HepG2 (cell line): ENCODE results near the gene EPDR1. TPM values are rescaled to one million over a fixed set of nuclear protein-coding genes. Genes with fewer than 3 reads are reported as not detected.

ENCODE experiments used
- ATAC-seq: fragments of 200-7000 bp; cut with Tn5 transposase; 3 replicates; pipeline ENCODE4 v1.9.1; 2020; ENCODE audit warnings: mild to moderate bottlenecking, moderate library complexity
- BruUV-seq: library from RNA; stranded (reverse); fragments of 400-500 nt; replicated peaks from 2 replicates; lab custom pipeline; 2021; lab: Mats Ljungman, UMichigan
- CTCF ChIA-PET: fragments of 300-600 bp; formaldehyde crosslinking; extraction: SDS; loops from one replicate; lab custom pipeline; 2021; ENCODE audit warnings: low total read pairs, inconsistent platforms, low intra/inter-chr PET ratio; lab: Yijun Ruan, JAX
- POLR2A ChIA-PET: fragments of 350-600 bp; sonication (Branson Sonifier 250); formaldehyde crosslinking; loops from one replicate; lab custom pipeline; 2020; ENCODE audit warnings: antibody characterized with exemption, inconsistent platforms; lab: Yijun Ruan, JAX
- DNase-seq: peaks from one replicate; pipeline ENCODE4 v3.0.0-alpha.2; 2015; ENCODE audit warnings: low spot score
- FAIRE-seq: peaks from 3 replicates; lab custom pipeline; 2011; peaks lifted over from hg19 to GRCh38; lab: Jason Lieb, UNC
- H2AFZ ChIP-seq: one replicate; pipeline ENCODE4 v1.6.1; 2011; ENCODE audit warnings: low read length, inconsistent platforms
- H3K27ac ChIP-seq: fragments of 300-600 bp; 3 replicates; pipeline ENCODE4 v1.8.0; 2011; ENCODE audit warnings: mixed run types, mild to moderate bottlenecking, mixed read lengths, low read length, inconsistent platforms; ENCODE audit not compliant: insufficient read depth; ENCODE audit errors: extremely low read length
- H3K27me3 ChIP-seq, 2 experiments: fragments of 200-600 bp in 1 of 2; 2 replicates in 1 of 2; 3 replicates in 1 of 2; pipeline versions ENCODE4 v1.6.0 to v1.8.0; 2011; ENCODE audit warnings: low read length in 2 of 2, mild to moderate bottlenecking in 2 of 2, moderate library complexity in 2 of 2, inconsistent platforms in 1 of 2; ENCODE audit not compliant: insufficient read depth in 2 of 2, control insufficient read depth in 1 of 2
- H3K36me3 ChIP-seq, 2 experiments: fragments of 200-600 bp in 1 of 2; replicated peaks in 1 of 2; 2 replicates in 1 of 2; 3 replicates in 1 of 2; pipeline versions ENCODE4 v1.5.1 to v1.8.0; 2011; ENCODE audit warnings: low read length in 2 of 2, inconsistent platforms in 1 of 2; ENCODE audit not compliant: insufficient read depth in 2 of 2, control insufficient read depth in 1 of 2
- H3K4me1 ChIP-seq: 2 replicates; pipeline ENCODE4 v1.5.1; 2012; ENCODE audit warnings: low read length, inconsistent platforms; ENCODE audit not compliant: insufficient read depth
- H3K4me2 ChIP-seq: 2 replicates; pipeline ENCODE4 v1.6.0; 2011; ENCODE audit warnings: low read depth, low read length, inconsistent platforms
- H3K4me3 ChIP-seq, 3 experiments: fragments of 200-600 bp in 1 of 3; sonication (generic), shearing (Covaris generic) in 1 of 3; replicated peaks in 1 of 3; 2 replicates each; pipeline ENCODE4 v1.5.1; 2011 to 2016; ENCODE audit warnings: low read length in 3 of 3, inconsistent platforms in 2 of 3, low read depth in 2 of 3, mild to moderate bottlenecking in 2 of 3, control low read depth in 1 of 3, mixed read lengths in 1 of 3; ENCODE audit not compliant: insufficient read depth in 1 of 3
- H3K79me2 ChIP-seq: one replicate; pipeline ENCODE4 v1.6.1; 2011; ENCODE audit warnings: low read length, inconsistent platforms; ENCODE audit not compliant: insufficient read depth
- H3K9ac ChIP-seq: 2 replicates; pipeline ENCODE4 v1.6.0; 2011; ENCODE audit warnings: mild to moderate bottlenecking, low read depth, low read length, inconsistent platforms; ENCODE audit not compliant: insufficient read depth
- H3K9me3 ChIP-seq: 2 replicates; pipeline ENCODE4 v1.5.1; 2012; ENCODE audit warnings: mild to moderate bottlenecking, low read length
- H4K20me1 ChIP-seq: 2 replicates; pipeline ENCODE4 v1.6.0; 2011; ENCODE audit warnings: inconsistent platforms, mild to moderate bottlenecking, low read length, moderate library complexity; ENCODE audit not compliant: insufficient read depth
- ADNP ChIP-seq: sonication (generic); formaldehyde crosslinking; IDR thresholded peaks from 2 replicates; pipeline ENCODE4 v1.4.0; 2020; ENCODE audit warnings: missing genetic modification reagents
- ASH2L ChIP-seq: fragments of 300-600, 200-600 bp; sonication (generic); IDR thresholded peaks from 2 replicates; pipeline ENCODE4 v1.7.0; 2017; ENCODE audit warnings: low read depth, mild to moderate bottlenecking, moderate library complexity, mixed read lengths, low read length; ENCODE audit not compliant: insufficient read length
- CBX2 ChIP-seq, 2 experiments: fragments of 200-600 bp in 1 of 2; sonication (generic); formaldehyde crosslinking in 1 of 2; IDR thresholded peaks; 2 replicates each; pipeline versions ENCODE4 v1.7.0 to v1.8.1; 2018 to 2022; ENCODE audit warnings: low read depth in 2 of 2, low read length in 1 of 2, mild to moderate bottlenecking in 1 of 2, missing genetic modification reagents in 1 of 2
- ETV5 ChIP-seq: IDR thresholded peaks from 2 replicates; pipeline ENCODE4 v1.6.1; 2018; ENCODE audit warnings: missing biosample characterization, missing genetic modification reagents, inconsistent platforms, borderline replicate concordance
- EZH2 ChIP-seq: conservative IDR thresholded peaks from 2 replicates; pipeline ENCODE4 v1.6.1; 2012; ENCODE audit warnings: mild to moderate bottlenecking, low read depth, low read length, moderate library complexity
- KAT2B ChIP-seq: fragments of 150-350 bp; IDR thresholded peaks from 2 replicates; pipeline ENCODE4 v1.6.1; 2014; ENCODE audit warnings: low read depth, low read length, borderline replicate concordance
- NFE2L2 ChIP-seq: fragments of 150-350 bp; IDR thresholded peaks from 2 replicates; pipeline ENCODE4 v1.6.1; 2014; ENCODE audit warnings: low read length
- PAWR ChIP-seq: sonication (generic); formaldehyde crosslinking; IDR thresholded peaks from 2 replicates; pipeline ENCODE4 v1.4.0; 2020; ENCODE audit warnings: missing genetic modification reagents, mild to moderate bottlenecking, borderline replicate concordance
- RCOR2 ChIP-seq: IDR thresholded peaks from 2 replicates; pipeline ENCODE4 v1.6.1; 2016; ENCODE audit warnings: missing biosample characterization, missing genetic modification reagents
- TBX3 ChIP-seq: fragments of 450-650 bp; IDR thresholded peaks from 2 replicates; pipeline ENCODE4 v1.6.1; 2017; ENCODE audit warnings: antibody characterized with exemption, mild to moderate bottlenecking, inconsistent platforms, borderline replicate concordance
- ZNF160 ChIP-seq: sonication (generic); formaldehyde crosslinking; IDR thresholded peaks from 2 replicates; pipeline ENCODE4 v1.8.0; 2022; ENCODE audit warnings: mild to moderate bottlenecking, inconsistent platforms, missing genetic modification reagents
- ZNF225 ChIP-seq: sonication (generic); formaldehyde crosslinking; IDR thresholded peaks from 2 replicates; pipeline ENCODE4 v1.4.0; 2020; ENCODE audit warnings: mild to moderate bottlenecking, missing genetic modification reagents
- ZNF232 ChIP-seq: sonication (generic); formaldehyde crosslinking; IDR thresholded peaks from 2 replicates; pipeline ENCODE4 v1.4.0; 2020; ENCODE audit warnings: missing genetic modification reagents, borderline replicate concordance
- ZNF687 ChIP-seq: sonication (generic); formaldehyde crosslinking; IDR thresholded peaks from 2 replicates; pipeline ENCODE4 v1.5.1; 2020; ENCODE audit warnings: mild to moderate bottlenecking, missing genetic modification reagents, moderate library complexity
- ZNF891 ChIP-seq: sonication (generic); formaldehyde crosslinking; IDR thresholded peaks from 2 replicates; pipeline ENCODE4 v1.5.0; 2020; ENCODE audit warnings: mild to moderate bottlenecking, missing genetic modification reagents
- WGBS: methylation state at CpG from one replicate; pipeline ENCODE4 v1.1.6; 2017; ENCODE audit warnings: low lambda C conversion rate; 5-methylcytosine and 5-hydroxymethylcytosine counted together
- in situ Hi-C: cut with HindIII; loops from 2 replicates; pipeline ENCODE4 v1.10.0; 2017; ENCODE audit warnings: low pct_unique_long_range_greater_than_20kb; ENCODE audit not compliant: extremely low pct_ligation_motif_present
- intact Hi-C: fragments of 100-400 bp; cut with micrococcal nuclease; formaldehyde crosslinking; loops from one replicate; pipeline ENCODE4 v1.10.0; 2022; ENCODE audit not compliant: unreplicated experiment
- polyA plus RNA-seq, 8 experiments: library from polyadenylated mRNA; depleted of rRNA in 3 of 8; stranded (reverse) in 7 of 8; unstranded in 1 of 8; fragments of >200 nt; fragmentation: Illumina TruSeq in 4 of 8; extraction: Trizol in 4 of 8; gene quantifications; 2 replicates each; pipeline versions ENCODE4 v1.2.1 to v1.2.3, GENCODE V29; 2011 to 2016; ENCODE audit warnings: low read depth in 4 of 8, missing spikeins in 1 of 8, mixed read lengths in 1 of 8; ENCODE audit not compliant: insufficient read depth in 1 of 8
- total RNA-seq, 5 experiments: library from RNA; depleted of rRNA; stranded (reverse); fragments of >200 nt; fragmentation: Illumina TruSeq; extraction: Trizol; gene quantifications; 2 replicates each; pipeline ENCODE4 v1.2.3, GENCODE V29; 2016; ENCODE audit warnings: low read depth in 1 of 5
- TF ChIP-seq, protein P1 (sequence below): sonication (generic); formaldehyde crosslinking; IDR thresholded peaks from 2 replicates; pipeline ENCODE4 v1.4.0; 2020; ENCODE audit warnings: missing genetic modification reagents, borderline replicate concordance

EPDR1 gene
- total and polyA plus RNA-seq, 2 of the 13 experiments (the other 11 are each of a cell fraction or from before 2014, with no cell fraction given), result 38.3 to 50.2 TPM

DNA sequence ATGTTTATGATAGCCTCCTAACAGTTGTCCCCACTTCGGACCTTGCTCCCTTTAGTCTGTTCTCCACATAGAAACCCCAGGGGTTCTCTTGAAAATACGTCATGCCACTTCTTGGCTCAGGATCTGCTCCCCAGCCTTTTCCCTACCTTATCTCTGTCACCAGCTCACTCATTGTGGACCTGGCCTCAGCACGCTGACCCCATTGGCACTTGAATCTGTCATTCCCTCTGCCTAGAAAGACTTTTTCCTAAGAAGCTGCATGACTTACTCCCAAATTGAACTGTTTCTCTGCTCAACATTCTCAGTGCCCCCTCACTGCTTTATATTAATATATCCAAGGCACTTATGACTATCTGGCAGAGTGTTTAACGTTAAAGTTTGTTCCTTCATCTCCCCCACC, 8.4 kb downstream of the EPDR1 start (continued):
- TF ChIP-seq, protein P1, sequence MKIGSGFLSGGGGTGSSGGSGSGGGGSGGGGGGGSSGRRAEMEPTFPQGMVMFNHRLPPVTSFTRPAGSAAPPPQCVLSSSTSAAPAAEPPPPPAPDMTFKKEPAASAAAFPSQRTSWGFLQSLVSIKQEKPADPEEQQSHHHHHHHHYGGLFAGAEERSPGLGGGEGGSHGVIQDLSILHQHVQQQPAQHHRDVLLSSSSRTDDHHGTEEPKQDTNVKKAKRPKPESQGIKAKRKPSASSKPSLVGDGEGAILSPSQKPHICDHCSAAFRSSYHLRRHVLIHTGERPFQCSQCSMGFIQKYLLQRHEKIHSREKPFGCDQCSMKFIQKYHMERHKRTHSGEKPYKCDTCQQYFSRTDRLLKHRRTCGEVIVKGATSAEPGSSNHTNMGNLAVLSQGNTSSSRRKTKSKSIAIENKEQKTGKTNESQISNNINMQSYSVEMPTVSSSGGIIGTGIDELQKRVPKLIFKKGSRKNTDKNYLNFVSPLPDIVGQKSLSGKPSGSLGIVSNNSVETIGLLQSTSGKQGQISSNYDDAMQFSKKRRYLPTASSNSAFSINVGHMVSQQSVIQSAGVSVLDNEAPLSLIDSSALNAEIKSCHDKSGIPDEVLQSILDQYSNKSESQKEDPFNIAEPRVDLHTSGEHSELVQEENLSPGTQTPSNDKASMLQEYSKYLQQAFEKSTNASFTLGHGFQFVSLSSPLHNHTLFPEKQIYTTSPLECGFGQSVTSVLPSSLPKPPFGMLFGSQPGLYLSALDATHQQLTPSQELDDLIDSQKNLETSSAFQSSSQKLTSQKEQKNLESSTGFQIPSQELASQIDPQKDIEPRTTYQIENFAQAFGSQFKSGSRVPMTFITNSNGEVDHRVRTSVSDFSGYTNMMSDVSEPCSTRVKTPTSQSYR, result no peak
- no peak for TF ChIP-seq ZNF891
- TF ChIP-seq ZNF687, result no peak
- TF ChIP-seq, all 625 proteins: peak for 0

DNA sequence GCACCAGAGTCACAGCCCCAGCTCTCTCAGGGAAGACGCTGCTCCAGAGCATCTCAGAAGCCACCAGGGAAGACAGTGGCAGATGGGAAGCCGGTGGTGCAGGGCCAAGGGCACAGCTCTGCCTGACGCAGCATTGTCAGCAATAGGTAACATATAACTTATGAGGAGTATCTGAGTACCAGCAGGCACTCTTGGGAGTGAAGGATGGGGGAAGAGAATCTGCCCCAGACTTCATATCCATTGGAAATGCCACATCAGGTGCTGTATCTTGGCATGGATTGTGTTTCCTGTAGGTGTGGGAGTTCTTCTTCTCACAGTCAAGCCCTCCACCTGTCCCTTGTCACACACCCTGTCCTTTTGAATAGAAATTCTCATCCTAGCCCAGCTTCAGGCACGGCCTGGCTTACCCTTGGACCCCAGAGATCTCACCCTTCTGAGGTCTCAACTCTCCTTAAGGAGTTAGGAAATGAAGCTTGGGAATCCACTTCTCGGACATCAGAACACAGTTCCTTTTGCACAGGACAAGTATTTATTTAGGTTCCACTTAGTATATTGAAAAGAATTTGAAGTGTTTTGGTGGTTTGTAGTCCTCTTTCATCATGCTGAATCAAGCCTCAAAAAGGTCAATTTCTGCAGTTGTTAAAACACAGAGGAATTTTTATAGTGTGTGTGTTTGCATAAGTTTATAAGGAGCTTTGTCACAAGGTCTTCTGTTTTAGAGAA, 9.9 kb downstream of the EPDR1 start:
- peaks cover under 1 to 2% of the 10 kb centered on the region in 2 experiments; a peak in 4 of 5 replicates for H3K36me3 ChIP-seq
- FAIRE-seq, result no peak
- CTCF ChIA-PET, result no interaction called here
- peaks cover 51% of the 10 kb centered on the region for H3K79me2 ChIP-seq
- 97% methylated on average over 5 of the region's 5 CpGs for WGBS
- H4K20me1 ChIP-seq, result no peaks in the 10 kb centered on the region
- no TSS peak for BruUV-seq
- H3K27ac ChIP-seq, result no peak overlapping the region
- H3K9me3 ChIP-seq, result peaks cover 8% of the 10 kb centered on the region
- intact Hi-C loops, result no loop called here
- no peak overlapping the region for H2AFZ ChIP-seq
- in situ Hi-C loops, result no loop called here
- H3K4me2 ChIP-seq, result no peak overlapping the region
- no peak overlapping the region for H3K9ac ChIP-seq
- no peak for ATAC-seq
- DNase-seq, result no peak
- H3K27me3 ChIP-seq, result no peaks in the 10 kb centered on the region
- POLR2A ChIA-PET, result interaction anchor here (2.0 to 3.4 kb wide), 2 partner anchors 10 to 14 kb away, joined by 8 to 14 read pairs; partner anchors contain the start of genes EPDR1 and SFRP4
- H3K4me3 ChIP-seq, result no peak overlapping the region
- H3K4me1 ChIP-seq, result peaks cover 29% of the 10 kb centered on the region
- TF ChIP-seq KAT2B, result no peak
- no peak for TF ChIP-seq ZNF160 (CRISPR knock-in tag)
- no peak for TF ChIP-seq ZNF232 (CRISPR knock-in tag)
- TF ChIP-seq ADNP (CRISPR knock-in tag), result no peak
- TF ChIP-seq RCOR2 (CRISPR knock-in tag), result no peak
- TF ChIP-seq ASH2L, result no peak
- no peak for TF ChIP-seq ZNF225 (CRISPR knock-in tag)
- no peak for TF ChIP-seq TBX3
- no peak for TF ChIP-seq NFE2L2
- TF ChIP-seq ETV5 (CRISPR knock-in tag), result no peak
- TF ChIP-seq EZH2, result no peak
- TF ChIP-seq PAWR (CRISPR knock-in tag), result no peak
- TF ChIP-seq CBX2 (IDR thresholded peaks at IDR 0.05; ENCODE audit: low read depth, low read length), result no peak
- no peak for TF ChIP-seq CBX2 (CRISPR knock-in tag; IDR thresholded peaks at IDR 0.05; ENCODE audit: low read depth)
